Measurements from ENCODE around the gene PACS2. TPM values are rescaled to one million over a fixed set of nuclear protein-coding genes. Genes with fewer than 3 reads are reported as not detected.
A peak's percentile ranks its signal among the peaks of the same experiment; 100 is the strongest.

Gene PACS2
- total RNA-seq, 2 experiments from 2014 or later = 32.9 to 38.5 TPM

DNA sequence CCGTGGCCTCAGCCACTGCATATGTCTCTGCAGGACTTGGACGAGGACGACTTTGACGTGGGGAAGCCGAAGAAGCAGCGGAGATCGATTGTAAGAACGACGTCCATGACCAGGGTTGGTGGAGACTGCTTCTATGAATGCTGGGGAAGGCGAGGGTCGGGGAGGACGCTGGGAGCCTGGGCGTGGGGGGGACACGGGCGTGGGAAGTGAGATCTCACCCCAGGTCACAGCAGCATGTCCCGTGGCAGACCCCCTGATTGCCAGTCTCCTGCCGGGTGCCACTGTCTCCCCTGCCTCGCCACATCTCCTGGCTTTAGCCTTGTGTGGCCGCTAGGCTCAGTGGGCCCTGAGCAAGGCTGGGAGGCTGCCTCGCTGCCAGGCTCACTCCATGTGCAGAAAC is 53.9 kb downstream of the PACS2 start:
- no peak overlapping the region for H3K4me3 Mint-ChIP-seq
- H3K27me3 Mint-ChIP-seq (ENCODE audit: low read depth) = peaks cover 5% of the 10 kb centered on the region
- ATAC-seq (no peak), DNase-seq (no peak)
- no peak overlapping the region for H3K27ac Mint-ChIP-seq
- peaks cover 10% of the 10 kb centered on the region for H3K4me1 Mint-ChIP-seq (ENCODE audit: low read depth)
- ChIA-PET POLR2A (no interaction called here), CTCF (interaction anchor here (10.6 kb wide), 1 partner anchor 122 kb away, joined by 157 read pairs; the partner anchor contains the start of gene TEDC1)
- no peaks in the 10 kb centered on the region for H3K9me3 Mint-ChIP-seq (ENCODE audit: insufficient read depth)
- no peaks in the 10 kb centered on the region for H3K36me3 Mint-ChIP-seq (ENCODE audit: low read depth)

DNA sequence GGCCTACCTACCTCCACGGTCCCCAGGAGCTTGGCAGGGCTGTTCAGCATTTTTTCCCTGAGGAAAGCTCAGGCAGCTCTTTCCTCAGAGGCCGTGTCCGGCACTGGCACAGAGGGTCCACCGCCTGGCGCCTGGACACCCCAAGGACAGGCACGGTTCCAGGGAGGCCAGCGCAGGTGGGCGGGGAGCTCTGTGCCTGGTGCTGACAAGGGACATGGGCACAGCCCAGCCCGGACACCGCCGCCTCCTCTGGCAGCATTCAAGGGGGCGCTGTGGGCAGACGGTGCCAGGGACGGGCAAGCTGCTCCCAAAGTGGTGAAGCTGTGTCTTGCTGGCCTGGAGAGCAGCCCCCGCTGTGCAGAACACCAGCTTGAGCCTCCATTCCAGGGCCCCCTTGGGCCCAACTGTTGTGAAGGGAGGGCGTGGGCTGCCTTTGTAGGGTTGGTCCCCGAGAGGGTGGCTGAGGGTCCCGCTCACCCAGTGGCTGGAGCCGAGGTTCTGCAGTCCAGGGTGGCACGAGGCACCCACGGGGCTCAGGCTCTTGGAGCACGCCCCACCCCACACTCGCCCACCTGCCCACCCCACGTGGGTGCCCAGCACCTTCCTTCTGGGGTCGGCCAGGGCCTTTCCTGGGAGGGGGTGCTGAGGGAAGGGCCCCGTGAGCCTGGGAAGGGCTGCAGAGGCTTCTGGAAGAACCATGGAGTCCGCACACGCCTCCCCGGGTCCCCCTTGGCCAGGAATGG is 54.5 kb downstream of the PACS2 start:
- H3K36me3 Mint-ChIP-seq (ENCODE audit: low read depth) = no peaks in the 10 kb centered on the region
- H3K27ac Mint-ChIP-seq = no peak overlapping the region
- ATAC-seq (no peak), DNase-seq (no peak)
- no peak overlapping the region for H3K4me3 Mint-ChIP-seq
- H3K9me3 Mint-ChIP-seq (ENCODE audit: insufficient read depth) = no peaks in the 10 kb centered on the region
- POLR2A ChIA-PET = no interaction called here
- peaks cover under 1% of the 10 kb centered on the region for H3K27me3 Mint-ChIP-seq (ENCODE audit: low read depth)
- CTCF ChIA-PET = interaction anchor here (3.1 to 10.6 kb wide), 2 partner anchors 122 to 163 kb away, joined by 16 to 157 read pairs; partner anchors contain the start of gene TEDC1
- H3K4me1 Mint-ChIP-seq (ENCODE audit: low read depth) = peaks cover 4% of the 10 kb centered on the region

DNA sequence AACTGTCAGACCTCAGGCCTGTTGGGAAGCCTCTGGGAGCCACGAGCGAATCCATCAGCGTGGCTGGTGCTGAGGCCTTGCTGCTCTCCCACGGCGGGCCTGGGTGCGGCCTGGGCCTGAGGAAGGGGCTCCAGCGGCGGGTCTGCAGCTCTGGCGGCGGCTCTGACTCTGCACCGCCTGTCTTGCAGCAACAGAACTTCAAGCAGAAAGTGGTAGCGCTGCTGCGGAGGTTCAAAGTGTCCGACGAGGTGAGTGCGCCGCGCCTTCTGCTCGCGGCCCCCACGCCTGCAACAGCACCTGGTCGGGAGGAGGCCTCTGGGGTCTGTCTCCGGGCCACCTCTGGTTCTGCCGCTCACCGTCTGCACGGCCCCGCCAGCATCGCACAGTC is 55.1 kb downstream of the PACS2 start:
- H3K4me3 Mint-ChIP-seq = no peak overlapping the region
- no peaks in the 10 kb centered on the region for H3K36me3 Mint-ChIP-seq (ENCODE audit: low read depth)
- POLR2A ChIA-PET = no interaction called here

DNA sequence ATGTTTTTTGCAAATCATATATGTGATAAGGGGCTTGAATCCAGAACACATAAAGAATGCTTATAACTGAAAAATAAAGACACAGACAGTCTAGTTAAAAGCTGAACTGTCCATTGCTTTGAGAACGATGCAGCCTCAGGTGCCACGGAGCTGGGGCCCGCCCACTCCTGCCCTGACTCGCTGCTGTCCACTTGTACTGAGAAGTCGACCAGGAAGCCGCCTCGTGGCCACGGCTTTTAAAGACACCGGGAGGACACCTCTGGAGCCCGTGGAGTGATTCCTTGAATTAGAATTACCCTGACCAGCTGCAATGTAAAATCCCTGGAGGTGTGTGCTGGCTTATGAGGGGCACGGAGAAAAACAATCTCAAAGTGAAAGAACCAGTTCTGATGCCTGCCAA is 59.8 kb downstream of the PACS2 start:
- H3K36me3 Mint-ChIP-seq (ENCODE audit: low read depth) = no peaks in the 10 kb centered on the region
- no peak for ATAC-seq
- H3K27ac Mint-ChIP-seq = no peak overlapping the region
- no peak overlapping the region for H3K4me3 Mint-ChIP-seq
- ChIA-PET CTCF (interaction anchor here (1.3 to 10.6 kb wide), 6 partner anchors 26 to 158 kb away, joined by 3 to 157 read pairs (median 4); partner anchors contain the start of gene TEDC1), POLR2A (interaction anchor here (0.9 kb wide), 1 partner anchor 12 kb away, joined by 3 read pairs; no protein-coding TSS in a partner anchor)
- no peaks in the 10 kb centered on the region for H3K9me3 Mint-ChIP-seq (ENCODE audit: insufficient read depth)
- peaks cover 20% of the 10 kb centered on the region for H3K4me1 Mint-ChIP-seq (ENCODE audit: low read depth)
- no peak for DNase-seq
- no peaks in the 10 kb centered on the region for H3K27me3 Mint-ChIP-seq (ENCODE audit: low read depth)

More for the DNA sequence above, 55.1 kb downstream of the PACS2 start:
- ATAC-seq (no peak), DNase-seq (no peak)
- Mint-ChIP-seq H3K27ac (no peak overlapping the region), H3K27me3 (ENCODE audit: low read depth) (no peaks in the 10 kb centered on the region), H3K9me3 (ENCODE audit: insufficient read depth) (no peaks in the 10 kb centered on the region), H3K4me1 (ENCODE audit: low read depth) (peaks cover 6% of the 10 kb centered on the region)
- CTCF ChIA-PET = interaction anchor here (1.1 to 10.6 kb wide), 9 partner anchors 34 to 180 kb away, joined by 3 to 157 read pairs (median 16); partner anchors contain the start of genes MTA1 and TEDC1

DNA sequence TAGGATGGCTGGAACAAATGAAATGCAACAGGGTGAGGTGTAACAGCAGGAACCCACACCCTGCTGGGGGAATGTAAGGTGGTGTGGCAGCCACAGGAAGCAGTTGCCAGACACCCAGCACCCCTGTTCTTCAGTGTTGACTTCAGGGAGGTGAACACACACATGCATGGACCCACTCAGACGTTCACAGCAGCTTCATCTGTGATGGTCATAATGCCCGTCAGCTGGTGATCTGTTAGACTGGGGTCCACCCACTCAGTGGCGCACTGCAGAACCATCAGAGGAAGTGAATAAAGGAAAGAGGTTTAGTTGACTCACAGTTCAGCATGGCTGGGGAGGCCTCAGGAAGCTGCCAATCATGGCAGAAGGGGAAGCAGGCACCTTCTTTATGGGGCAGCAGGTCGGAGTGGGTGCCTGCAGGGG is 61.1 kb downstream of the PACS2 start:
- DNase-seq = peak; percentile 62
- Mint-ChIP-seq H3K9me3 (ENCODE audit: insufficient read depth) (no peaks in the 10 kb centered on the region), H3K4me3 (no peak overlapping the region), H3K27me3 (ENCODE audit: low read depth) (no peaks in the 10 kb centered on the region), H3K36me3 (ENCODE audit: low read depth) (no peaks in the 10 kb centered on the region), H3K4me1 (ENCODE audit: low read depth) (peaks cover 19% of the 10 kb centered on the region), H3K27ac (peak overlapping the region; percentile 86)
- ChIA-PET POLR2A (no interaction called here), CTCF (interaction anchor here (1.0 to 10.6 kb wide), 4 partner anchors 22 to 154 kb away, joined by 3 to 157 read pairs (median 4); partner anchors contain the start of gene TEDC1)
- ATAC-seq = peak; percentile 61

DNA sequence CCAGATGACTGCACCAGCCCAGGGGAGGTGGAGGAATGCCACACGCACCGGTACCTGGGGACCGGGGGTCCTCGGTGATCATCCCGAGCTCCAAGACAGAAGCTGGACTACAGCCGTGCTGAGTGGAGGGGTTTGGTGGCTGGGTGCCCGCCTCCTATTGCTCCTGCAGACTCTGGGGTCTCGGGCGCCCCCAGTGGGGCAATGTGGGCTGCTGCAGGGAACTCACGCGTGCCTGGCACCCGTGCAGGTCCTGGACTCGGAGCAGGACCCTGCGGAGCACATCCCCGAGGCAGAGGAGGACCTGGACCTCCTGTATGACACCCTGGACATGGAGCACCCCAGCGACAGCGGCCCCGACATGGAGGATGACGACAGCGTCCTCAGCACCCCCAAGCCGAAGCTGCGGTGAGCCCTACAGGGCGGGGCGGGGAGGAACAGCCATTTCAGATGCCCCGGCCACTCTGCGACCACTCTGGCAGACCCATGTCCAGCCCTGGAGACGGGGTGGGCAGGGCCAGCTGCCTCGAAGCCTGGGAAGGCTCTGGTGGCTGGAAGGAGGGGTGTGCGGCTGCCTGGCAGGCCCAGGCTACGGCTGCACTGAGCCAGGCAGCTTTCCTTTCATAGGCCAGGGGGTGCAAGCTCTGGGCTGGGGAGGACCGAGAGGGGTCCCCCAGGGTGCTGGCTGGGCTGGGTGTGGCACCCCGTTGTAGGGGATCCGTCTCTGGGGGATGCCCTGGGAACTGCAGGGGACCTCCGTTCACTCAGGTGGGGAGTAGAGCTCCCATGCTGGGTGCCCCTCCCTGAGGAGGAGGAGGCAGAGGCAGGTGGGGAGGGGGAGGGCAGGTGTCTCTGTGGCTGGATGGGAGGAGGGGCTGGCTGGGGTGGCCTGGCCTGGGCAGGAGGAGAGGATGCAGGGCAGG is 62.2 kb downstream of the PACS2 start:
- Mint-ChIP-seq H3K27me3 (ENCODE audit: low read depth) (no peaks in the 10 kb centered on the region), H3K27ac (peak overlapping the region; percentile 30), H3K9me3 (ENCODE audit: insufficient read depth) (no peaks in the 10 kb centered on the region), H3K4me1 (ENCODE audit: low read depth) (peaks cover 15% of the 10 kb centered on the region), H3K4me3 (no peak overlapping the region), H3K36me3 (ENCODE audit: low read depth) (no peaks in the 10 kb centered on the region)
- ChIA-PET CTCF (interaction anchor here (0.6 to 10.6 kb wide), 2 partner anchors 71 to 114 kb away, joined by 3 to 157 read pairs; partner anchors contain the start of gene TEDC1), POLR2A (interaction anchor here (0.7 kb wide), 1 partner anchor 13 kb away, joined by 3 read pairs; no protein-coding TSS in a partner anchor)
- ATAC-seq (no peak), DNase-seq (no peak)

DNA sequence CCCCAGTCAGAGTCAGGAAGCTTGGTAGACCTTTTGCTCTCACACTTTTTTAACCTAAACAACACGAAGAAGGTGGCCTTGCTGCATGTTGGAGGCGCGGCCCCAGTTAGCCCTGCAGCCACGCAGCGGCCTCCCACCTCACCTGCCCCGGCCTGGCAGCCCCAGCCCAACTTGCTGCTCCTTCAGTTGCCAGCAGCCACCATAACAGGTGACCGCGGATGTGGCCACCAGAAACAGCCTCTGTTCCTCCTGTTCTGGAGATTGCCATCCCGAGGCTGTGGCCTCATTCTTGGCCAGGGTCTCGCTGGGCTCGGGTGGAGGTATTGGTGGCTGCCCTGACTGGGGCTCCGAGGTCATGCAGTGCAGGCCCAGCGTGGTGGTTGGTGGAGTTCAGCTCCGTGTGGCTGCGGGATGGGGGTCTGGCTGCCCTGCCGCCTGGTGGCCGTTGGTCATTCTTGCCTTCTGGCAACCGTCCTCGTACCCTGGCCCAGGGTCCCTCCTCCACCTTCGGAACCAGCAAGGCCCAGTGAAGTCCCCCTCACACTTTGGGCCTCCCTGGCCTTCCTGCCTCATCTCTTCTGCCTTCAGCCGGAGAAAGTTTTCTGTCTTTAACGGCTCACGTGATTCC is 63.1 kb downstream of the PACS2 start:
- CTCF ChIA-PET = interaction anchor here (10.6 kb wide), 1 partner anchor 113 kb away, joined by 157 read pairs; the partner anchor contains the start of gene TEDC1
- no peak for ATAC-seq
- H3K4me1 Mint-ChIP-seq (ENCODE audit: low read depth) = peaks cover 15% of the 10 kb centered on the region

DNA sequence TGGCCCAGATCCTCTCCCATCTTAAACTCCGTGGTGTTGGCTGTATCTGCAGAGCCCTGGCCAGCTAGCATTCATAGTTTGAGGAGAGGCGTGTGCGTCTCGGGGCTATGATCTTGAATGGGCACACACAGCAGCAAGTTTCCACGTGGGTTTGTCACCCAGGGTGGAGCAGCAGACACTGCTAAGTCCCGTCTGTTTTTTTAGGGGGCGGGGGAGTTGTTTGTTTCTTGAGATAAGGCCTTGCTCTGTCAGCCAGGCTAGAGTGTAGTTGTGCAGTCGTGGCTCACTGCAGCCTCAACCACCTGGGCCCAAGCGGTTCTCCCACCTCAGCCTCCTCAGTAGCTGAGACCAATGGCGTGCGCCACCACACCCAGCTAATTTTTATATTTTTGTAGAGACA is 63.7 kb downstream of the PACS2 start:
- ATAC-seq (no peak), DNase-seq (no peak)
- H3K27ac Mint-ChIP-seq = no peak overlapping the region
- no peaks in the 10 kb centered on the region for H3K9me3 Mint-ChIP-seq (ENCODE audit: insufficient read depth)
- ChIA-PET POLR2A (no interaction called here), CTCF (no interaction called here)
- no peaks in the 10 kb centered on the region for H3K36me3 Mint-ChIP-seq (ENCODE audit: low read depth)
- H3K4me3 Mint-ChIP-seq = no peak overlapping the region
- H3K4me1 Mint-ChIP-seq (ENCODE audit: low read depth) = peaks cover 15% of the 10 kb centered on the region
- no peaks in the 10 kb centered on the region for H3K27me3 Mint-ChIP-seq (ENCODE audit: low read depth)

More for the DNA sequence above, 63.1 kb downstream of the PACS2 start:
- no peak for DNase-seq
- no peaks in the 10 kb centered on the region for H3K9me3 Mint-ChIP-seq (ENCODE audit: insufficient read depth)
- H3K27me3 Mint-ChIP-seq (ENCODE audit: low read depth) = no peaks in the 10 kb centered on the region
- POLR2A ChIA-PET = interaction anchor here (0.7 kb wide), 1 partner anchor 12 kb away, joined by 3 read pairs; no protein-coding TSS in a partner anchor
- H3K27ac Mint-ChIP-seq = peak overlapping the region; percentile 30
- no peak overlapping the region for H3K4me3 Mint-ChIP-seq
- H3K36me3 Mint-ChIP-seq (ENCODE audit: low read depth) = no peaks in the 10 kb centered on the region

DNA sequence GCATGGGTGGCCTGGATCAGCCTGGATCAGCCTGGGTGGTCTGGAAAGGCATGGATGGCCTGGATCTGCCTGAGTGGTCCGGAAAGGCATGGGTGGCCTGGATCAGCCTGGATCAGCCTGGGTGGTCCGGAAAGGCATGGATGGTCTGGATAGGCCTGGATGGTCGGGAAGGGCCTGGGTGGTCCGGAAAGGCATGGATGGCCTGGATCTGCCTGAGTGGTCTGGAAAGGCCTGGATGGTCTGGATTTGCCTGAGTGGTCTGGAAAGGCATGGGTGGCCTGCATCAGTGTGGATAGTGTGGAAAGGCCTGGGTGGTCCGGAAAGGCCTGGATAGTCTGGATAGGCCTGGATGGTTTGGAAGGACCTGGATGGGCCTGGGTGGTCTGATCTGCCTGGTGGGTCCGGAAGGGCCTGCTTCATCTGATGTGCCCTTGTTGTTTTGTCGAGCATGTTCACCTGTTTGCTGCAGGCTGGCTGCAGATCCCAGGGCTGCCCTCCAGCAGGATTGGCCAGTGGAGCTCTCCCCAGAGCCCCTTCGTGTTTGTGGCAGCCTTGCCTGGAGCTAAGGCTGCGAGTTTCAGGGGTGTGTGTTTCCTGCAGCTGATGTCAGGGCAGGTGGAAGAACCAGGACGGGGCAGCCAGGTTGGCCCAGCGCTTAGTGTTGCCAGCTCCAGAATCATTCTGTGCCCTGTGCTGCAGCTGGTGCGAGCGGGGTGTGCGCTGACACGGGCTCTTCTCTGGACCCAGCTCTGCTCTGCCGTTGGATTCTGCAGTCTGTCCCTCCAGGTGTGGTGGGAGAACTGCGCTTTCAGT is 64.5 kb downstream of the PACS2 start:
- CTCF ChIA-PET = interaction anchor here (1.2 kb wide), 1 partner anchor 111 kb away, joined by 5 read pairs; no protein-coding TSS in a partner anchor
- POLR2A ChIA-PET = no interaction called here
- no peaks in the 10 kb centered on the region for H3K36me3 Mint-ChIP-seq (ENCODE audit: low read depth)

DNA sequence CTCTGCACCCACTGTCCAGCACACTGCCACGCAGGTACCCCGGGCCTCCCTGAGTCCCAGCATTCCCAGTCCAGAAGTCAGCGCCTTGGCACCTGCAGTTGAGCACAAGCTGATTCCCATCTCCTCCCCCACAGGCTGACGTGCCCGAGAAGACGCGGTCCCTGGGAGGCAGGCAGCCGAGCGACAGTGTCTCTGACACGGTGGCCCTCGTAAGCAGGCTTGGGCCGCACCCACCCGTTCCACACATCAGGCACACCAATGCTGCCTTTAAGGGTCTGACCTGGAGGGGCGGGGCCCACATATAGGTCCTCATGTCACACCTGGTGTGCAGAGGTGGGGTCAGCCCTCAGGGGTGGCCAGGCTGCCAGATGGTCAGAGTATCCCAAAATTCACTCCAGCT is 65.4 kb downstream of the PACS2 start:
- Mint-ChIP-seq H3K9me3 (ENCODE audit: insufficient read depth) (no peaks in the 10 kb centered on the region), H3K27ac (no peak overlapping the region), H3K27me3 (ENCODE audit: low read depth) (no peaks in the 10 kb centered on the region), H3K36me3 (ENCODE audit: low read depth) (no peaks in the 10 kb centered on the region), H3K4me3 (no peak overlapping the region), H3K4me1 (ENCODE audit: low read depth) (peaks cover 11% of the 10 kb centered on the region)
- DNase-seq = no peak
- no peak for ATAC-seq
- ChIA-PET CTCF (interaction anchor here (1.2 kb wide), 1 partner anchor 110 kb away, joined by 5 read pairs; no protein-coding TSS in a partner anchor), POLR2A (no interaction called here)

More for the DNA sequence above, 64.5 kb downstream of the PACS2 start:
- no peaks in the 10 kb centered on the region for H3K9me3 Mint-ChIP-seq (ENCODE audit: insufficient read depth)
- H3K4me1 Mint-ChIP-seq (ENCODE audit: low read depth) = peaks cover 15% of the 10 kb centered on the region
- peak overlapping the region; percentile 43 for H3K27ac Mint-ChIP-seq
- no peak for DNase-seq
- no peak for ATAC-seq
- H3K27me3 Mint-ChIP-seq (ENCODE audit: low read depth) = no peaks in the 10 kb centered on the region
- H3K4me3 Mint-ChIP-seq = no peak overlapping the region

Measured in activated CD8-positive, alpha-beta T cell treated with anti-CD3 and anti-CD28 coated beads, Interleukin-2, amount 10 ng/mL, durations not matched to agents 7 days and 5 days (primary cell).